GM18508 (cell line): ENCODE results near the gene KDM4B.
"Not testable (repeated sequence)": the region's sequence is repeated elsewhere in the genome, so short reads cannot be mapped to it uniquely, and the experiment has no call there.

ENCODE experiments used
- ATAC-seq: cut with Tn5 transposase; IDR thresholded peaks from one replicate; pipeline ENCODE4 v1.9.1; 2021; ENCODE audit warnings: moderate number of reproducible peaks; ENCODE audit not compliant: insufficient read depth, unreplicated experiment

Gene KDM4B

GRCh38 chr19:5006821-5007220, 37.9 kb downstream of the KDM4B start:
- ATAC-seq, result no peak

- no peak for ATAC-seq
These were observed 42.7 kb downstream of the KDM4B start for GRCh38 chr19:5011476-5012238.

- ATAC-seq, result no peak
These were observed 44.0 kb downstream of the KDM4B start for GRCh38 chr19:5012688-5013457.

- no peak for ATAC-seq
These were observed 44.8 kb downstream of the KDM4B start for GRCh38 chr19:5013761-5014160.

- ATAC-seq, result no peak
These were observed 46.0 kb downstream of the KDM4B start for GRCh38 chr19:5014941-5015340.

DNA sequence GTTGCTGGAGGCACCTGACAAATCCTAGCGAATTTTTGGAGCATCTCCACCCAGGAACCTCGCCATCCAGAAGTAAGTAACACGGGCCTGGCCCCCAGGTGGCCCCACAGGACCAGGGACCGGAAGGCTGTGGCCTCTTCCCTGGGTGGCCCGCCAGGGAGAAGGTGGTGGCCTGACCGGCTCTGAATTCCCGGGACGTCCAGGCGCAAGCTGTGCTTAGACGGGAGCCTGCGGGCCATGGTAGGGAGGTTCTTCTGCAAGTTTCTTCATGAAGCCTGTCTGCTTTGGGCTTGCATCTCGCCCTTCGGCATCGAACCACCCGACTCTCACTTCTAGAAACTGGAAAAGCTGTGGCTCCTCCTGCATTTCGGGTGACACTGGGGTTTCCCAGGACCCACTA, 47.4 kb downstream of the KDM4B start:
- no peak for ATAC-seq

DNA sequence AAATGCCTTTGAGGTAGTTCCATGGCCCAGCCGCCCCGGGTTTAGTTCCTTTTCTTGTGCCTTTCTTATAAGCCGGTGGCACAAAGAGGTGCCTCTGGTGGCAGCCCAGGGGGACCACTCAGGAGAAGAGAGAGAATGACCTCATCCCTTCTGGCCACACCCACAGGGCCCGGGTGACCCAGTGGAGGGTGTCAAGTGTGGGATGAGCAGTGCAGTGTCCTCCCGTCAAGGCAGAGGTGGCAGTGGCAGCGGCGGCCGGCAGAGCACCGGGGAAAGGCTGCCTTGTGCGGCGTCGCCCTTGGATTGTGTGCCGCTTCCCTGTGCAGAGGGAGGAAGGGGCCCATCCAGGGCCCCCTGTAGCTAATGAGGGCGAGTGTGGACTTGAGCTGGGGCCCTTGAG, 47.9 kb downstream of the KDM4B start:
- ATAC-seq, result no peak

DNA sequence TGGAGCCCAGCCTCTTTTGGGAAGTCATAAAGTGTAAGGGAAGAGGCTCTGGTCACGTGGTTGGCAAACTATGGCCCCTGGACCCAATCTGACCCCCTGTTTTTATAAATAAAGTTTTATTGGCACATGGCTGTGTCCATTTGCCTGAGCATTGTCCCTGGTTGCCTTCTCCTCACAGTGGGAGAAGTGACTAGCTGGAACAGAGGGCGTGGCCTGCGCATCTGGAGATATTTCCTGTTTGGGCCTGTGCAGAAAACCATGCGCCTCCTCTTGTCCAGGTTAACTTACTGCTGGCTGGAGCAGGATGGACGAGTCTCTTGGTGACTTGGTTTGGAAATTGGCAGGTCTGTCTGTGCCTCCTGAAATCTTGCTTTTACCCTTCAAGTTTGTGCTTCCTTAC, 48.3 kb downstream of the KDM4B start:
- ATAC-seq, result no peak

GRCh38 chr19:5018224-5019015, 49.5 kb downstream of the KDM4B start:
- no peak for ATAC-seq

GRCh38 chr19:5020368-5020767, 51.5 kb downstream of the KDM4B start:
- no peak for ATAC-seq

DNA sequence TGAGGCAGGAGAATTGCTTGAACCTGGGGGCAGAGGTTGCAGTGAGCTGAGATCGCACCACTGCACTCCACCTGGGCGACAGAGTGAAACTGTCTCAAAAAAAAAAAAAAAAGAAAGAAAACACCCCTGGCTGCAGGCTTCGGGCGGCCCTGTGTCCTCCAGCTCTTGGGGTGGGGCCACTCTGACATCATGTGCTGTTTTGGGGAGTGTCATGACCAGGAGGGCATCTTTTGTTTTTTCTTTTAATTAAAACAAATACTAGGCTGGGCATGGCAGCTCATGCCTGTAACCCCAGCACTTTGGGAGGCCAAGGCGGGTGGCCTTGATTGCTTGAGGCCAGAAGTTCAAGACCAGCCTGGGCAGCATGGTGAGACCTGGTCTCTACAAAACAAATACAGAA, 52.1 kb downstream of the KDM4B start:
- no peak for ATAC-seq

DNA sequence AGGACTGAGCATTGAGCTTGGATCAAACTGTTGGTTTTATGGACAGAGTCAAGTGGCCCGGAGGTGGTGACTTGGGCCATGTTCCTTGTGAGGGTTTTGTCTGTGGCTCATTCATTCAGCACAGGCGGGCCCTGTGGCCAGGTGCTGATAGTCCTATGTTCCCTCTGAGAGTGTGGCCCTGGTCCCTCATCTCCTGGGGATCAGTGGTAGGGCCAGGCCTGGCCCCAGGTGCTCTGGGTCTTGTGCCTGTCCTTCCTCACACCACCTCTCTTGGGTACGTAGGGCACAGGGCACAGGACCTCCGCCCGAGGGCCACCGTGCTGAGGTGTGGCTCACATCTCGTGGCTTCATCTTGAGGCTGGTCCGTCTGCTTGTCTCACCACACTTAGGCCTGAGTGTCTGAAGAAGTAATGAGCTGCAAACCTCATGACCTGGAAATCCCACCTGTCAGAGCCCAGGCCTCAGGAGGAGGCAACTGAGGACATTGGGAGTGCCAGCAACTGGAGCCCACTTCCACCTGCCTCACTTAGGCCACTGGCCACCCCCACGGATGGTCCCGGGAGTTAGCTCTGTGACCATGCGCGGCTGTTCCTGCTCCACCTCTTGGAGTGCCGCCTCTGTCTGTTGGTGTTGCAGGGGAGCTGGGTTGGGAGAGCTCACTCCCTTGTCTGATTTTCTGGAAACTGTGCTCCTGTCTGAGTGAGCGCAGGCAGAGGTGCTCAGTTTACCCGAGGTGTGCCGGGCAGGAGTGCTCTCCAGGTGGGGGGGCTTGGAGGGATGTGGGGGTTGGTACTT, 53.4 kb downstream of the KDM4B start:
- no peak for ATAC-seq

- no peak for ATAC-seq
These were observed 54.2 kb downstream of the KDM4B start for GRCh38 chr19:5023128-5023571.

- no peak for ATAC-seq
These were observed 55.4 kb downstream of the KDM4B start for GRCh38 chr19:5024282-5024681.

DNA sequence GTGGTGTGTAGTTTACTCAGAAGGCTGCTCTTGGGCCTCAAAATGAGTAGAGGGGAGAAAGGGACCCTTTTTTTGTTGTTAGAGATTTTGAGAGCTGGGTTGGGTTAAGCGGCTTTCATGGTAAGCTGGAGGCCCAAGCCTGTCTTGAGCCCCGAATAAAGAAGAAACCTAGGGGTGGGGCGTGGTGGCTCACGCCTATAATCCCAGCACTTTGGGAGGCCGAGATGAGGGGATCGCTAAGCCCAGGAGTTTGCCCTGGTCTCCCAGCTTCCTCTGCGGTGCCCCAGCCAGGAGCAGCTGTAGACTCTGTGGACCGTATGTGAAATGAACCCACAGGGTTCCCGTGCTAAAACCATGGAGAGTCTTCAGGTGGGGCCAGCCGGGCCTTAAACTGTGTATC, 56.1 kb downstream of the KDM4B start:
- ATAC-seq, result no peak

DNA sequence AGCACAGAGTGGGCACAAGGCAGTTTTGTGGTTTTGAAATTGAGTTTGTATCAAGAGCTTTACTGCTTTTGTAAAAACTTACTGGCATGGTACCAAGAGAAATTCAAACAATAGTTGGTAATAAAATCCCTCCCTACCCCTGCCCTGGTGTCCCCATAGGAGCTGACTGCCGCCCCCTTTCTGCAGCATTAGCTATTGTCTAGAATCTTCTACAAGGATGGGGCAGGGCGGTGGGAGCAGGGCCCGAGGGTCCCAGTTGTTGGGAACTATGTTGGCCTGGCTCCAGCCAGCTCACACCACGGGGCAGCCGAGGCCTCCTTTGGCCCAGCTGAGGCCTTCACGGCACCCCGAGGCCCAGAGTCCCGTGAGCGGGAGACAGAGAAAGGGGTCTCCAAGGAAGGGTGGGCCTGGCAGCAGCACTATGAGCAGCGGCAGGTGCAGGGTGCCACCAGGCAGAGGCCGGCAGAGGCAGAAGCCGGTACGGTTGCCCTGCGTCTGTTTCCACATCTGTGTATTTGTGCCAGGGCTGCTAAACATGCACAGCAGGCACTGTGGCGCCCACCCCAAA, 57.9 kb downstream of the KDM4B start:
- no peak for ATAC-seq

GRCh38 chr19:5028229-5028886, 59.4 kb downstream of the KDM4B start:
- ATAC-seq, result no peak

DNA sequence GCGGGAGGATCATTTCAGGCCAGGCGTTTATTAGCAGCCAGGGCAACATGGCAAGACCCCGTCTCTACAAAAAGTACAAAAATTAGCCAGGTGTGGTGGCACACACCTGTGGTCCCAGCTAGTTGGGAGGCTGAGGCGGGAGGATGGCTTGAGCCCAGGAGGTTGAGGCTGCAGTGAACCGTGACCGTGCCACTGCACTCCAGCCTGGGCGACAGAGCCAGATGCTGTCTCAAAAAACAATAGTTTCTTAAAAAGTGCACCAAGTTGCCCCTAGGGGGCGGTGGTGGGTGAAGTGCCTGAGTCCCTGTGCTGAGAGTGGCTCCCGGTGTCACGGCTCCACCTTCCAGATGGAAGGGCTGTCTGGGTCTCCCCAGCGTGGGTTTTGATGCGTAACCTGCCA, 60.7 kb downstream of the KDM4B start:
- not testable (repeated sequence) for ATAC-seq

DNA sequence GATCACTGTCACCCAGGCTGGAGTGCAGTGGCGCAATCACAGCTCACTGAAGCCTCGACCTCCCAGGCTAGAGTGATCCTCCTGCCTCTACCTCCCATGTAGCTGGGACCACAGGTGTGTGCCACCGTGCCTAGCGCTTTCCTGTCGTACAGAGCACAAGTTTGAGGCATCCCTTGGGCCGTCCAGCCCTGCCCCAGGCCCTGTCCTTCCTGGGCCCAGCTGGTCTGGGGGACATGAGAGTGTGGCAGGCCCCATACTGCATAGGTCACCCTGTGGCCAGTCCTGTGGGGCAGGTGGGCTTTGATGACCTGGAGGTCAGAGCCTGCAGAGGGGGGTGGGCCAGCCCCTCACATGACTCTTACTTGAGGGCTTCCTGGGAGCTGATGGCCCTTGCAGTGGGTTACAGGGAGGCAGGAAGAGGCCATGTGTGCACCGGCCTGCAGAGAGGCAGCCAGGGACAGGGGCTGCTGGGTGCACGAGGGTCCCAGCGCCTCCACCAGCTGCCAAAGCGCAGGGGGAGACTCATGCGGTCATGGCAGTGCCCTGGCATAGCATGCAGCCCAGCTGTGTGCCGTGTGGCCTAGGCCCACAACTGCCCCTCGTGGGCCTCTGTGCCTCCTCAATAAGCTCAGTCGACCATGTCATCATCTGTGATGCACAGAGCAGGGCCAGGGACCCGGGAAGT, 61.4 kb downstream of the KDM4B start:
- ATAC-seq, result no peak
